Measurements from ENCODE around the gene DGKK.
A peak's percentile ranks its signal among the peaks of the same experiment; 100 is the strongest.

Gene DGKK, protein sequence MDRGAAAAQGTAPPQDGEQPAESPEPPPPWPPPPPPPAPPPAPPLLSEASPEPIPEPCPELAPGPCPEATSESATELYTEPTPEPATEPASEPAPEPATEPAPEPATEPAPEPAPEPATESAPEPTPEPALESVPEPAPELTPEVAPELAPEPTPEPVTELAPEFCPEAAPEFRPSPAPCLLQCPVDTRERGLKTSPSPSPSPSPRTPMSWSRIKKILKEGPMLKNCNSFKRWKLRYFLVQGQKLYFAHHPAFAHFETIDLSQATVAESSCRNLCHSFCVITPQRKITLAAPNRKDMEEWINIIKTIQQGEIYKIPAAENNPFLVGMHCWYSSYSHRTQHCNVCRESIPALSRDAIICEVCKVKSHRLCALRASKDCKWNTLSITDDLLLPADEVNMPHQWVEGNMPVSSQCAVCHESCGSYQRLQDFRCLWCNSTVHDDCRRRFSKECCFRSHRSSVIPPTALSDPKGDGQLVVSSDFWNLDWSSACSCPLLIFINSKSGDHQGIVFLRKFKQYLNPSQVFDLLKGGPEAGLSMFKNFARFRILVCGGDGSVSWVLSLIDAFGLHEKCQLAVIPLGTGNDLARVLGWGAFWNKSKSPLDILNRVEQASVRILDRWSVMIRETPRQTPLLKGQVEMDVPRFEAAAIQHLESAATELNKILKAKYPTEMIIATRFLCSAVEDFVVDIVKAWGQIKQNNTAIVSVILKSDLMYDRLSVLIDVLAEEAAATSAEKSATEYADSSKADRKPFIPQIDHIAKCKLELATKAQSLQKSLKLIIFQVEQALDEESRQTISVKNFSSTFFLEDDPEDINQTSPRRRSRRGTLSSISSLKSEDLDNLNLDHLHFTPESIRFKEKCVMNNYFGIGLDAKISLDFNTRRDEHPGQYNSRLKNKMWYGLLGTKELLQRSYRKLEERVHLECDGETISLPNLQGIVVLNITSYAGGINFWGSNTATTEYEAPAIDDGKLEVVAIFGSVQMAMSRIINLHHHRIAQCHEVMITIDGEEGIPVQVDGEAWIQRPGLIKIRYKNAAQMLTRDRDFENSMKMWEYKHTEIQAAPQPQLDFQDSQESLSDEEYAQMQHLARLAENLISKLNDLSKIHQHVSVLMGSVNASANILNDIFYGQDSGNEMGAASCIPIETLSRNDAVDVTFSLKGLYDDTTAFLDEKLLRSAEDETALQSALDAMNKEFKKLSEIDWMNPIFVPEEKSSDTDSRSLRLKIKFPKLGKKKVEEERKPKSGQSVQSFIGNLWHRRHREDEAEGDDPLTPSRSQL
- 0 to 2.6 (median 0) reads per million in 17 experiments for total RNA-seq

DNA sequence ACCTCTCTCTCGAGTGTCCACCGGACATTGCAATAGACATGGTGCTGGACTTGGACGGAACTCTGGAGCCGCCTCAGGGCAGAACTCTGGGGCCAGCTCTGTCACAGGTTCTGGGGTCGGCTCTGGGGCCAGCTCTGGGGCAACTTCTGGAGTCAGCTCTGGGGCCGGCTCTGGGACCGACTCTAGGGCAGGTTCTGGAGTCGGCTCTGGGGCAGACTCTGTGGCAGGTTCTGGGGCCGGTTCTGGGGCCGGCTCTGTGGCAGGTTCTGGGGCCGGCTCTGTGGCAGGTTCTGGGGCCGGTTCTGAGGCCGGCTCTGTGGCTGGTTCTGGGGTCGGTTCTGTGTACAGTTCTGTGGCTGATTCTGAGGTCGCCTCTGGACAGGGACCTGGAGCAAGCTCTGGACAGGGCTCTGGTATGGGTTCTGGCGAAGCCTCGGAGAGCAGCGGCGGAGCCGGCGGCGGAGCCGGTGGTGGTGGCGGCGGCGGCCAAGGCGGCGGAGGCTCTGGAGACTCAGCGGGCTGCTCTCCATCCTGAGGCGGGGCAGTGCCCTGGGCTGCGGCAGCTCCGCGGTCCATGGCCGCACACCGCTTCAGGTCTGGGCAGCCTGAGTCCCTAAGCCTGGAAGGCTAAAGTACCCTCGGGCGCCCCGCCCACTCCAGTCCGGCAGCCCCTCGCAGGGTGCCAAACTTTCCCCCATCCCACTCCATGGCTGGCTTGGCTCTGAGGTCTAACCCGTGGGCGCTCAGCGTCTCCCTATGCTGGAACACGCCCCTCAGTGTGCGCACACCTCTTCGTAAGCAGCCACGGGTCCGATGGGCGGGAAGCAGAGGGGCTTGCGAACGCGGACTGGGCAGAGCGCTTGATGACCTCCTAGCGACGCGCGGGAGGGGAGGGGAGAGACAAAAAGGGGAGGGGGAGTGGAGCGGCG, at the start of gene DGKK:
Gene DGKK, minus strand, starts transcription at position 723 of the 929 bp plus-strand sequence. Its CDS starts 147 bp downstream, at position 576.
- no peak for DNase-seq

DNA sequence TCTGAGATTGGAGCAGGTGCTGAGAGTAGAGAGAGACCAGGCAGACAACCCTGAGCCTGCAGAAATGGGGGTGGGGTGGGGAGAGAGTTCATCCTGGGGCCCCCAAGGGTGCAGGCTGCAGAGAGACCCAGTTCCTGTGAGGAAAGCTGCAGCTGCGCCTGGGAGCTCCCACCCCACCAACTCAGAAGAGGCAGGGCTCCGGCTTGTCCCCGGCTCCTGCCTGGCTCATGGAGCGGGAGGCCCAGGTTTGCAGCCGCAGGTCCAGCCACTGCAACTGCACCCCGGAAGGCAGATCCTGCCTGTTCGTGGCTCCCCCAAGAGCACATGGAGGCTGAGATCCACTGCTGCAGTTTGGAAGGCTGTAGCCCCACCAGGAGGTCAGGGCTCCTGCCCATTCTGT, 44.2 kb upstream of the DGKK start:
- DNase-seq, result no peak

DNA sequence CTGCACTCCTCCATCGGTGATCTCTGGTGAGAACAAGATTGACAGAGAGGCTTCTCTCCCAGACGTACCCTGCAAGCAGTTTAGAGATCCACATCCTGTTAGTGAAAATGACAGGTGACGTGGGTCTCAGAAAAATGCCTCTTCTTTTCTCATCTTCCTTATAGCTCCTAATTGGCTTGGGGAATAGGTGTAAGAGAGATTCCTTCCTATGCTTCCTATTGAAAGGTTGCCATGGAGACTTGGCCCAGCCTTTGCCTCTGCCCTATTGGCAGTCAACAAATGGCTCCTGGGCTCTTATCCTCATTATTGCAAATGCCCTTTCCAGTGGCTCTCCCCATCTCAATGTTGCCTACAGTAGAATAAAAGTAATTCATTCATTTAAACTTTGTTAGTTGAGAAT, 26.5 kb upstream of the DGKK start:
- no peak for DNase-seq

DNA sequence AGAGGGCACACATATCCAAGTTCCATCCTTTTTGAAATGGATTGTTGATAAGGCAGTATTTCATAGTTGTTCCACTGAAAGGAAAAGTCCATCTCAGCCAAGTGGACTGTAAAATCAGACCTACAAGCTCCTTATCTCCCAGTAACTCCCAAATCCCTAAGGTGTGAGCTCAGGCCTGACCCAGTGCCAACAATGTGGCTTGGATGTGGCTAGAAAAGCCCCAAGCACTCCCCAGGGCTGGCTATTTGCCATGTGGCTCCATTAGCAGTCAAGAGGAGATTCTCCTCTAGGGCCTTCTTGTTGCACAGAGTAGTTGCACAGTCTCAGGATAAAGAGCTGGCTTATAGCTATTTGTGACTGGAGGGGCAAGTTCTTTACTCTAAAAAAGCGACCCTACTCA, 25.0 kb upstream of the DGKK start:
- no peak for DNase-seq

DNA sequence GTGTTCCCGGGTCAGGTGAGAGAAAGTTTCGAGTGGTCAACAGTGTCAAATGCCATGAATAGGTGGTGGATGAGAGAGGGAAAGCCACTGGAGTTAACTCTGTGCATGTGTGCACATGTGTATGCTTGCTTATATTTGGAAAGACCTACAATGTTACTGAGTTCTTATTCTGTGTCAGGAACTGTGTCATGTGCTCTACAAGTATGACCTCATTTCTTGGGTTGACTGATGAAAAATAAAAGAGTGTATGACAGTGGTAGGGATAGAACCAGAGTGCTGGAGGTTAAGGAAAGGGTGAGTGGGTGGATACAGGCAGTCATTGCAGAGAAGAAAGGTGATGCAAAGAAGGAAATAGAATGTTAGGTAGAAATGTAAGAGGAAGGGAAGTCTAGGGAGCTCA, 22.1 kb upstream of the DGKK start:
- no peak for DNase-seq

DNA sequence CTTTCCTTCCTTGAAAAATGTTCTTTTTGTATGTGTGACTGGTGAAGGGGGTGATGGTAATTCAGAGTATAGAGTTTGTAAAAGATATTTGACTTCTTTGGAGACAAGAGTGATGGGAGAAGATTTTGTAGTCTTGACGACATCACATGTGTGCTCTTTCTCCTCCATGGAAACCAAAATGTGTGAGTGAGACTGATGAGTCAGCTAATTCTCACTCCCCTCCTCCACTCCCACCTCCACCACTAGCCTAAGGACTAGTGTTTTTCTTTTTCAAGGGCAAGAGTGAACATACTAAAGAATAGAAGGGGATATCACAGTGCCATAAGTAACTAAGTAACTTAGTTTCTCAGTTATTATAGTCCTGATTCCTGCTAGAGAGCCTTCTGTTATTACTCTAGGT, 14.0 kb upstream of the DGKK start:
- DNase-seq, result no peak

DNA sequence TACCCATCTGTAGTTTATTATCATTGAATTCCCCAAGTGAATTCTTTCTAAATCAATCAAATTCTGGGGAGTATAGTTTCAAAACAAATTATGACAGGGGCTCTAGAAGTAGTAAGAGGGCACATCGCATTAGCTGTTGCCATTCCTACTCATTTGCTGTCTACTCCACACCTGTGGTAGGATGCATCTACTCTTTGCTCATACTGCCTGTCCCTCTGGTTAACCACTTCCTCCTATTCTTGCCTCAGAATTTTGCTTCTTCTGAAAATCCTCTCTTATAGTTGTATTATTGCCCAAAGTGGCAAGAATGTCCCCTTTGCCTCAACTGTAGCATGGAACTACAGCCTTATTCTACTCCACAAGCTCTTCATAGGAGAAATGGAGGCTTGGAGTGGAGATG, 12.7 kb upstream of the DGKK start:
- no peak for DNase-seq

DNA sequence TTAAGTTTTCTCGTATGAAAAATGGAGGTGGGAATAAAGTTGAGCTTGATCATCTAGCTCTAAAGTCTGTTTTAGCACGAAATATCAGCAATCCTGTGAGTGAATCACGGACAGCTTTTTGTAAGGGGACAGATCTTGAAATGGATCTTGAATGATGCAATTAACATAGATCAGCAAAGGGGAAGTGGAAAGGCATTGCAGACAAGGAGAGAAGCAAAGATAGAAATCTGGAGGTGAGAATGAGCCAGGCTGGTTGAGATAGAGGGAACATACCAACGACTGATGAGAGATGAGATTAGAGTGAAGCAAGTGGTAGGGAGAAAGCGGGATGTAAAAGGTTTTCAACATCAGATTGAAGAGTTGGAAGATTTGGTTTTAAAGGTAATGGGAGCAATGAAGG, 4.6 kb upstream of the DGKK start:
- no peak for DNase-seq

DNA sequence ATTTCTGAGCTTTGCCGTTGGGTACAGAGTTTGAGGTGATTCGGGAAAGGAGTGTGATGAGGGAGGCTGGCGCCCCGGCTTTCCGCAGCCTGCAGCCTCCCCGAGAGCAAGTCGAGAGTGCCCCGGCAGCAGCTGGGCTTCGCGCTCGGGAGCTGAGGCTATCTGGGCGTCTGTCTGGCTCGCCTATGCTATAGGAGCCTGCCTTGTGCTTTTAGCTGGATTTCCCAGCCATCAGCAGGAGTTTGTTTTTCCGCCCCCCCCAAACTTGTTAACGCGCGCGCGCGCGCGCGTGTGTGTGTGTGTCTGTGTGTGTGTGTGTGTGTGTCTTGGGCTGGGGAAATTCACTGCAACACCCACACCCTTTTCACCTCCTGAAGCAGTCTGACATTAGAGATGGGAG, 765 bp upstream of the DGKK start:
- no peak for DNase-seq

DNA sequence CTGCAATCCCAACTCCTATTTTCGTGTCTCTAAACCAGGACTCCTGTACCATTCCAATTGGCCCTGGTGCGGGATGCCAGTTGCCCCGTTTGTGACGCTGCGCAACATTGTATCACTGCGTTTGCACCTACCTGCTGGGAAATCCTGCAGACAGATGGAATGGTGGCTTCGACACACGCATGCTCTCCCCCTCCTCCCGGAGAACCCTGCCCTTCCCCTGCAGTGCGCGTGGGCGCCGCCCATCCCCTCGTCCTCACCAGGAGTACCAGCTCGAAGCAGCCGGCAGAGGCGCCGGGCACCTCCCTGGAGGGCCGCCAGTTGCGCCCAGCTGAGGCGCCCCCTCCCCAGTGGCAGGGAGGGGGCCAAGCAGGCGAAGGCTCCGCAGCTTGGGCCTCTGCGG, 1.4 kb downstream of the DGKK start:
- DNase-seq, result no peak

DNA sequence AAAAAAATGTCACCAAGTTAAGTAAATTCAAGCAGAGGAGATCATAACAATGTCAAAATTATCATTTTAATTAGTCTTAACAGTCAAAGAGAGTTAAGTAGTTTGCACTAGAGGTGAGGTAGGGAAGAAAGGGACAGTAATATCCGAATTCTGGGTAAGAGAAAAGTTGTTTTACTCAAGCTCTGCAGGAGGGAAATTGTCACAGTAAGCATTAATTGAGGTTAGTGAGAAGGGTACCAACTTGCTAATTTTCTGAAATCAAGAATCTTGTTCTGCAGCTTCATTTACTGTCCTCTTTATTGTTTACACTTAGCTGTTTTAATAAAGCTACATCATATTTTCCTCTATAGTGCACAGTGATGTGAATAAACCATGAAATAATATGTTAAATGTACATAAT, 11.0 kb downstream of the DGKK start:
- no peak for DNase-seq

DNA sequence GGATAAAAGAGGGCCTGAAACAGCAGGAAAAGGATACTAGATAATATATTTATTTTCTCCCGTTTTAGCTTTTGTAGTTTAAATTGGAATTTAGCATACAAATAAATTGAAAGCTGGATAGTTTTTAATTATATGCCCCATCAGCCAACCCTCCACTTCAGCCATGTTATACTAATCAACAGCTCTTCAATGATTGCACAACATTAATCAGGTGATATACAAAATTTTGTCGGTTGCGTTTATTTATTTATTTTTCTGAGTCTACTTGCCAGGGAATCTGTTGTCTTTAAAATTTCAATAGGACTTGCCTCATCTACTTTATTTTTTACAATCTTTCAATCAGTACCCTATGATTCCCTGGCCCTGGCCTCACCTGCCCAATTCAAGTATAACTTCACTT, 12.1 kb downstream of the DGKK start:
- no peak for DNase-seq

DNA sequence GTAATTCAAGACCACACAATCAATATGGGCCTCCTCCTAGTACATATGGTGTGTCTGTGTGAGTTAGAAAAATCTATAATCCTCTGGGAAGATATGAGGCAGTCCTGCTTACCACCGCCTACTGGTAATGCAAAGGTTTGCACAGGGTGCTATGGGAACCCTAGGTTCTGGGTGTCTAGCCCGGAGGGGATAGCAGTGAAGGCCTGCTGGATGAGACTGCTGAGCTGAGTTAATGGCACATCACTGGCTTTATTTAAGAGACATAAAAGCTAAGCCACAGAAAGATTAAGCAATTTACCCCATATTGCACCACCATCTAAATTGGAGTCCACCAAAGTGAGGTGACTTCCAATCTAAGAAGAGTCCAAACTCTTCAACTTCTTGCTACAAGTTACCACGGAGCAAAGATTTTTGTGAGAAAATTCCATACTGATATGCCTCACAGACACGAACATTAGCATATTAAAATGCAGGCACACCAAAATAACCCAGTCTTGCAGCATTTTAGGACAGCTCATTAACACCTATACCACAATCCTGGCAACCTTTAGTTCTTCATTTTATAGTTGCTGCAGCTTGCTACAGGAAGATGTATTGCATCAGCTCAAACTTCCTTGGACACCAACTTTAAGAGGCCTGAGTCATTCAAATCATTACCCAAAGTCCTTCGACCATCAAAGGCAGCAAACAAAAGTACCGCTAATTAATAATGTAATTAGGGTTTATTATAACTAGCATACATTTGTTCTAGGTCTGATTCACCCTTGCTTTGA, 13.7 kb downstream of the DGKK start:
- peak in 3 of 4 experiments; percentile 7 to 39 (median 33) for DNase-seq

DNA sequence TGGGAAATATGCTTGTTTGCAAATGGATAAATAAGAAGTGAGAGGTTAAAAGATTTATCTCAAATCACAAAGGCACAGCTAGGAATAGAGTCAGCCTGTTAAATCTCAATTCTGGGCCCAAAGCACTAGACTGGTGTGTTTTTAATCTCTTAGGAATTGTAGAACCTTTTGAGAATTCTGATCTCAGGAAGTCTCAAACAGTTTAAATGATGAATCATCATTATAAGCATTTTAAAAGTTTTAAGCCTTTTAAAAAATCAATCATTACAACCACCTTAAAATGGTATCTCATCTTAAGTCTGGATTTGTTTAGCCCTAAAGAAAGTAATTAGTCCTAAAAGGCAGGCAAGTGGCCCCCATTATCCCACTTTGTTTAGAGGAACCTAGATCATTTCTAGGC, 17.8 kb downstream of the DGKK start:
- DNase-seq, result no peak

DNA sequence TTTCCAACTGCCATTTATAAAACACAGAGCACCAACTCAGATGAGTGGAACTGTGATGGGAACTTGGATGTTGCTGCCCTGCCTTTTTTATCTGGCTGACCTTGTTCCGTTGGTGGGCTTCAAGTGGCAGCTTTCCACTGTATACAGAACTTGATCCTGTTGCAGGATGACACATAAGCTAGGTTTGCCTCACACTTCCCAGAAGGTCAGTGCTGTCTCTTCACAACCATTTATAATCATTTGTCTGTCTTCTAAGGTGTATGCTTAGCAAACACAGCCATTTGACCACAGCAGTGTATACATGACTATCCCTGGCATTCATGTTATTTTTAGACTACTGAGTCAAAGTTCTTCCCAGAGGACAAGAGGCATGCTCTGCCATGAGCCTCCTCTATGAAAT, 20.3 kb downstream of the DGKK start:
- DNase-seq, result no peak

DNA sequence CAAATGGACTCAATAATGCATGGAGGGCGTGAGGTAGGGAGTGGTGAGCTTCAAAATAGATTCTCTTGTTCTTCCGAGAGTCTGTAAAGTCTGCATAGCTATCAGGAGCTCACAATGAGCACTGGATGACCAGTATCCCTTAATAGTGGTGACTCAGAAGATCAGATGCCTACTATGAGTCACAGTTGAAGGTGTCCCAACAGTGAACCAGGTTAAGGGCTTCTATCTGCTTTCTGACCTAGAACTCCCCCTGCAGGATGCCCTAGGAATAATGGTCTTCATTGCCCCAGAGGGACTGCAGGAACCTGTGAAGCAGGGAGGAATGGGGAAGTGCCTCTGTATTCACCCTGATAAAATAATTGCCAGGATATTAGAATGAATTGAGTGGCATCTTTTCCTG, 22.1 kb downstream of the DGKK start:
- peak in 3 of 4 experiments; percentile 18 to 39 (median 32) for DNase-seq

DNA sequence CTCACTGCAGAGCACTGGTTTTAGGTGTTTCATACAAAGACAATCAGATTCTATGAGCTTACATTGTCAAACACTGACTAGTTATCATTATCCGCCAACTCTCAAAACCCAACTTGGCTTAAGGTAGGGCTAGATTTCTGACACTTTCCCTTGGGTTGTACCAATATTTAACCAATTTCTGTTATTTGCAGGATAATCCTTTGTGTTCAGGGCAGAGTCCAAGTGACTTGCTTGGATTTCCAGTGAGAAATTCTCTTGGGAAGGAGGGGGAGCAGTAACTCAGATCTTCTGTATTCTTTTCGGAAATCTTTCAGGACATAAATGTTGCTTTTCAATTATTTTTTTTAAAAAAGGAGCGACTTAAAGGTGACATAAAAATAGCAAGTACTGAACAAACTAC, 23.1 kb downstream of the DGKK start:
- DNase-seq, result no peak

DNA sequence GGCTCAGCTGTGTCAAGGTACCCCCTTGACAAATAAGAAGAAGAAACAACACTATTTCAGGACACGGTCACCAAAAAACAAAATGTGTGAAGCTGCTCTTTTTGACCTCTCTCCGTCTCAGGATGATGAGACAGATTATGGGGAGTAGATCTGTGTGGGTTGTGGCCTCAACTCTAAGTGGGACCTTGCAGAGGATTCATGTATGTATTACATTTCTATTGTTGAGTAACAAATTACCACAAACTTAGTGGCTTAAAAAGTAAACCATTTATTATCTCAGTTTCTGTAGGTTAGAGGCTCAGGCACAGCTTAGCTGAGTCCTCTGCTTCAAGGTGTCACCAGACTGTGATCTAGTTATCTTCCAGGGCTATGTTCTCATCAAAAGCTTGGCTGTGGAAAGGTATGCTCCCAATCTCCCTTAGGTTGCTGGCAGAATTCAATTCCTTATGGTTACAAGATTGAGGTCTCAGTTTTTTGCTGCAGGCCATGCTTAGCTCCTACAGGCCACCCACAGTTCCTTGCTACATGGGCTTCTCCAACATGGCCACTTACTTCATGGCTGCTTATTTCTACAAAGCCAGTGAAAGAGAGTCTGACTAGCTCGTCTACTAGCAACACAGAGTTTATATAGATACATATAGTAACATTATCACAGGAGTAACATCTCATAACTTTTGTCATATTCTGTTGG, 28.1 kb downstream of the DGKK start:
- no peak for DNase-seq

DNA sequence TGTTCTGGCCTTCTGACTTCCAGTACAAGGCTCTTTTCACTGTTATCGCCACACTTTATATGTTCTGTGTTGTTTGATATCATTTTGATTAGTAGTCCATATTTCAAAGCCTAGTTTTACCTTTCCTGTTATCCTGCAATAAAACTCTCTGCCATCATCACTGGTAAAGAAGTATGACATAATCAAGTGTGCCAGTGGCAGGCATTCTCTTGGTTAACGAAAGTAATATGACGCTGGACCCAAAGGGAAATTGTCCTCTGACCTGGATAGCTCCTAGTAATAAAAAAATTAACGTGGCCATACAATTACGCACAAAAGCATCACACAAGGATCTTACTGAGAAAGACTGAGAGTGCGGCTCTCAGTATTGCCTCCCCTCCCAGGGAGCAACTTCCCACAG, 33.8 kb downstream of the DGKK start:
- no peak for DNase-seq

DNA sequence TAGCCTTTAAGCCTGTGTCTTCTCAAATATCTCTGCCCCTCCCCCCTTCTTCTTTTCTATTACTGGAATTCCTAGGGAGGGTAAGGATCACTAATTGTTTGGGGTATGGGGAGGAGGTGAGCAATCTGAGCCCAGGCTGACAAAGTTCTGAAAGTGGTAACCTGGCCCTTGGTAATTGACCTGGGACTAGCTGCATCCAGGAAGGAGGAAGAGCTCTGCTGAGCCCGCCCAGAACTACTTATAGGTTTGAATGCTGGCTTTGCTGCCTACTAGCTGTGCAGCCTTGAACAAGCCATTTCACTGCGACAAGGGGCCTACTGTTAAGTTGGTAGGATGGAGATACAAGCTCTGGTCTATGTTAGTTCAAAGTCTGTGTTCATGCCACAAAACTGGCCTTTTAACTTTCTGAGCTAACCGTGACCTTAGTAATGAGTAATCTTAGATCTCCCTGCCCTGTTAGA, 37.8 kb downstream of the DGKK start:
- no peak for DNase-seq

All from suppressor macrophage (primary cell).